HL-60/S4 treated with retinoic acid at 250 ng/mL for 4 days and 3 days (cell line): ENCODE results near the gene MYOZ2.

Experiments
- in situ Hi-C: fragments of 300-500 bp; cut with MboI; formaldehyde crosslinking; loops from 2 replicates; pipeline ENCODE4 v1.7.0; 2022; ENCODE audit warnings: low sequenced_read_pairs

MYOZ2 gene

GRCh38 chr4:119135721-119136121, at the start of gene MYOZ2:
MYOZ2 (plus strand) TSS chr4:119135832; CDS start chr4:119136526, 694 bp downstream.
- in situ Hi-C loops: no loop called here

DNA sequence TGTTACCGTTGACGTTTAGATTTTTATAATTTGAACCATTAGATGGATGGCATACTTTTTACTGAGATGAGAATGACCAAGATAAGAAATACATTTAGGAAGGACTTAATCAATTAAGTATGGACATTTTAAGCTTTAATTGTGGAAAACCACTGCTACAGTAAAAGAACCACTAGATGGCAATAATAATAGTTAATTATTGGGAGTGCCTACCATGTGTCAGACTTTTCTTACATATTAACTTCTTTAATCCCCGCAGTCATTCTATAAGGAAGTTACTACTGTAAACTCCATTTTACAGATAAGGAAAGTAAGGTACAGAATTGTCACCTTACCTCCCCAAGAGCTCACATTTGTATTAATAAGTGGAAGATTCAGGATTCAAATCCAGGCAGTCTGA, 48.5 kb upstream of the MYOZ2 start:
- in situ Hi-C loops: no loop called here

DNA sequence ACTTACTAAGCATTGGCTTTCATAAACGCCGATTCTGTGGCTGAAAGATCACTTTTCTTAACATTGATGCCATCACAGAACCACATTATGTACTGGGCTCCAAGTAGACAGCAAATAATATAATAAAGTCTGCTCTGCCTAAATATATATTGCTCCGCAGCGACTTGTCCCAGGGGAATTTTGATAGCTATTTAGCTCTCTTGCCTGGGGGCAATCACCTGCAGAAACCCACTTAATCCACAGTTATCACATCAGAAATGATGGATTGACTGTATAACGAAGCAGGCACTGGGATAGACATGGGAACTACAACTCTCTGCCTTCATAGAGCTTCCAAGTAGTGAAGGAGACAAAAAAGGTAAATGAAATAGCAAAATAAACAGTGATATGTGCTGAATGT, 48.0 kb upstream of the MYOZ2 start:
- in situ Hi-C loops: no loop called here

DNA sequence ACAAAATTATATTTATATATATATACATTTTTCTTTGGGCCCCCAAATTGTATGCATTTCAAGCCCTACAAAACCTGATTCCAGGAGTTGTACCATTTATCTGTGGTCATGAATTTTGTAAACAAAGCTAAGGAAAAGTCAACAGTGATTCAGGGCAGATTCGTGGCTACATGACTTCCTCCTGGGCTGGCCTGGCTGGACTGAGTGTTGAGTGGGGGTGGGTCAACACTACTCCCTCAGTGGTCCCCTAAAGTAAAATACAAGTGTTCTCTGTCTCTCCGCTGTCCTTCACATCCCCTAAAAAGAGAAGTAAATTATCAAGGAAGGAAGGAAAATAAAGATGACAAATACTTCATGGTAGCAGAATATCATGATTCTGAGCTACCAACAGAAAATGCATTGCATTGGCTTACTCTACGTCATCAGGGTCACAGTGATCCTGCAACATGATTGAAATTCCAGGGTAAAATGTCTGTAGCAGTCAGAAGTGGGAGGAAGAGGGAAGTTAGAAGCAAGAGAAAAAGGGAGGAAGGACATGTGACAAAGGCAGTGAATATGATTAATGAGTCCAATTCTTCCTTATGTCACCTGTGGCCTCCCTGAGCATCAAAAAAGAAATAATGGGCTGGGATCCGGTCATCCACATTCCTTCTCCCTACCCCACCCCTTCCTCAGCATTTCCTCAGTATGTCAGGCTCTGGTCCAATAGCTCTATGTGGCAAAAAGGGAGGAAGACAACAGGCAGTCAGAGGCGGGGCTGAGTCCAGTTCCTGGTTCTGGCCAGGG, 42.4 kb upstream of the MYOZ2 start:
- in situ Hi-C loops: no loop called here

DNA sequence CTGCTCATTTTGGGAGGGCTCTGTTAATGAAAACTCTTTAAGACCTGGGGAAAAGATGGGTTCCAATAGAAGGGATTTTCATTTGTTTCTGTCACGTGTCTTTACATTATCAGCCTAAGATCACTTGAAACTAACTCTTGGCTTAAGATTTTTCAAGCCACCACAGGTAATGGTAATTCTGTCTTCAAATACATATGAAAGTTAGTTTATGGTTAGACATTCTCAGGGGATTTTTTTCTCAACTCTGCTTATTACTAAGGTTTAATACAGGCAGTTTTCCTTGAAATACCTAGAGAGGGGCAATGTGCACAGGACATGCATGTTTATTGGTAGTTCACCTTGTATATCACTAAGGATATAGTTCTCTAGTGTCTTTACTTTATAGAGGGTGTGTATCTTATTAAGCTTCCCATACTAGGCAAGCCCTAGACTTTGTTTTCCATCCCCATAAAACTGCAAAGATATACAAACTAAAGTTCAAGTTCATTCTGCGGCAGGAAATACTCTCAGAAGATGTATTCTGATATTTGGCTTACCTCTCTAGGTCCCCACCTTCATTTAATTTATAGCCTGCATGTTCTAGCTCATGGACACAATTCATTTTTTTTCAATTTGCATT, 38.2 kb upstream of the MYOZ2 start:
- in situ Hi-C loops: no loop called here

DNA sequence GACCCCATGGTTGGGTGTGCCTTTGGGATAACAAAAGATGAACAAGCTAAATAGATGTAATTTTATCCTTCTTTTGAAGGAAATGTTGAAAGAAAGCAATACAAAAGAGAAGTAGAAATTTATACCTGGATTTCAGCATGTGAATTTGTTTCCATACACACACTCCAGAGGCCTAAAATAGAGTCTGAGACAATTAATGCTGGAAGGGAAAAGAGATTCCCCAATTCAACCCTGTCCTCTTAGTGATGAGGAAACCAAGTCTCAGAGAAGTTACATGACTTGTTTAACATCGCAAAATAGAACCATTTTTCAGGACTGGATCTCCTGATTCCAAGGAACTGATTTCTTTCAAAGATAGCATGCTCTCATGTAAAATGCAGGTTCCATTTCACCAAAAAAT, 37.3 kb upstream of the MYOZ2 start:
- in situ Hi-C loops: no loop called here

DNA sequence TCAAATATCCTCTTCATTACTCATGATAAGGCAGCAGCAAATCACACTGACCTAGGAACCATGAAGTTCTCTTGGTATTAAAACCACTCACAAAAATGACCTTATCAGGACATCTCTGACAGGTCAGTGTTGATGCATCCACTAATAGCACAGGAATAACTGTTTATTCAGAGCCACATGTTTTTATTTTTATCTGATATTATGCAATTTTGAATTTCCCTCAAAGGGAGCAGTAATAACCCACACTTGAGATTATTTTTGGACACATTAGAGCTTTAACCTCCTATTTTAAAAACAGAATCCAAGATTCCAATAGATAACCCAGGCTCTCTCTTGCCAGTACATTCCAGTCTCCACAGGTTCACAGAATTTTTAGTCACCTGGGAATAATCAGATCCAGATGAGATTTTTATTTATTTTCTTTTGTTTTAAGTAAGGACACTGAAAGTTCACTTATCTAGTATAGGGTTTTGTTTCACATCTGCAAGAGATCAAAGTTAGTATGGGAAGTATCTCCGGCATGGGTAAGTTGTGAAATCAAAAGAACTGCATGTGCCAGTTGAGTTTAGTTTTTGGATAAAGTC, 36.3 kb upstream of the MYOZ2 start:
- in situ Hi-C loops: no loop called here

- in situ Hi-C loops: no loop called here
Observed at GRCh38 chr4:119100655-119101054, 35.0 kb upstream of the MYOZ2 start.

DNA sequence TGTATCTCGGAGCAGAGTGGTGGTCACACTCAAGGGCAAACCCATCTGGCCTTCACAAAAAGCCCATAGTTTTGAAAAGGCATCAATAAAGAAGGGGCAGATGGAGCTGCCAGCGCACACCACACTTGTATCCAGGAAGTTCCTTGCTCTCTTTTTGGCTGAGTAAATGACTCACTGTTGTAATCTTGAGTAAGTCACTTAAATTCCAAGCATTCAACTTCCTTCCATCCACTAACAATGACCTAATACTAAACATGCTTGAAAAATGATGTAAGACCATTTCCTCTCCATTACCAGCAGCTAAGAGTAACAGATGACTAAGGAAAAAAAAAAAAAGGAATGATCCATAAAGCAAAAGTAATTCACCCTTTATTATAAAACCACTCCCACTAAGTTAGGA, 32.4 kb upstream of the MYOZ2 start:
- in situ Hi-C loops: no loop called here

DNA sequence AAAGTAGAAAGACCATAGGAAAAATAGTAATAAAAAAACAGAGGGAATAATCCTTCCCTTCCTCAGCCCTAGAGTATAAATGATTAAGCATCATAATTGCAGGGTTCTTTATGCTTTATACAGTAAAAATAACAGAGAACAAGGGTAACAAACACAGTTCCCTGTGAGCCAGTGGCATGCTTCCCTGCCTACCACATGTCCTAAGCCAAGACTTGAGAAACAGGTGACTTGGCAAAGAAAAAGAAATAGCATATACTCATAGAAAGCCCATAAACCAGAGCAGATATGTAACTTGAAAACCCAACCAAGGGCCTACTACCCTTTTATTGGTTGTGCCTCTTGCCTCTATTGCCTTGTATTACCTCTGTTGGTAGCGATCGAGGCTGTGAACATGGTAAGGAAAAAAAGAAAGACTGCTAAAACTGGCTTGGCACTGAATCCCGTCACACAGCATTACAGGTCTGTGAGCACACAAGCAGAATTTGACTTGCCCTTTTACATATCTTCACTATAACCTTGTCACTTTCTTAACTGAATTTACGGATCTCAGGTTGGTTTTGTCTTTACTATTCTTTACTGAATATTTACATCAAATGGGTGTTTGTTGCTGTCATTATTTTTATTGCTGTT, 30.9 kb upstream of the MYOZ2 start:
- in situ Hi-C loops: no loop called here

- in situ Hi-C loops: no loop called here
Observed at GRCh38 chr4:119105605-119106004, 30.0 kb upstream of the MYOZ2 start.

- in situ Hi-C loops: no loop called here
Observed at GRCh38 chr4:119106036-119107000, 29.3 kb upstream of the MYOZ2 start.

DNA sequence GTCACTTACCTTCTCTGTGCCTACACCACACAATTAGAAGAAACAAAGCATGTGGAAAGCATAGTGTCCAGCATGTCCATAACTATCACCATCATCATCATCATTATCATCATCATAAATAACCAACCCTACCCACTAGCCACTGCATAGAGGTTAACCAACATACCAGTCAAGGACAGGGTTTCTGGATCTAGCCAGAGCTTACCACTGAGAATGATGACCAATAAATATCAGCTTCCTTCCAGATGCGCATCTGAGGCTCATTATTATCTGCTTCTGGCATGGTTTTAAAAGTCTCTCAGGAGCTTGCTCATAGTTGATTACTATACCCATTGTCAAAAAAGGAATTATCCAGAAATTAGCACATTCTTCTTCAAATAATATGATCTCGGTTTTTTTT, 25.5 kb upstream of the MYOZ2 start:
- in situ Hi-C loops: no loop called here

- in situ Hi-C loops: no loop called here
Observed at GRCh38 chr4:119111296-119111695, 24.3 kb upstream of the MYOZ2 start.

DNA sequence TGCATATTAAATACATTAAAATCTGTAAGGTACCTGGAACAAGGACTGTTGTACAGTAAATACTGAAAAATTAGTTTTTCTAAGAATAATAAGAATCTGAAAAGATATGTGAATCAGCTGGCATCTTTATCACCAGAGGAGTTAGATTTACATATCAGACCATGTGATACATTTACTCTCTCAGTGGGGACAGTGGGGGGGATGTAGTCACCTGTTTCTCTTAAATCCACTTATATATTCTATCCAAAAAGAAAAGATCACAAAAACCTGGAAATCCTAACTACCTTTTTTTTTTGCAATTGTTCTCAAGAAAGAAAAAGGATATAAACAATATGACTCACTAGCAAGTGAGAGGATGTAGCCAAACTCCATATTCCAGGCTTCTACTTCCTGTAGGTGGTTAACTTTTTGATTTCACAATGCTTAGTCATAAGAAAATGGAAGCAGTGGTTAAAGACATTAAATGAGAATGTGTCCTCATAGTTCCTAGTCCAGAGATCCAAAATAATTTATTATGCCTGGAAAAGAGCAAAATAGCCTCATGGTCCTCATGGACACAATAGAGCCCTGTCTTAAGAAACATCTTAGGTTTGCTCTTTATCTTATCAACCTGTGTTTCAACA, 22.5 kb upstream of the MYOZ2 start:
- in situ Hi-C loops: no loop called here

DNA sequence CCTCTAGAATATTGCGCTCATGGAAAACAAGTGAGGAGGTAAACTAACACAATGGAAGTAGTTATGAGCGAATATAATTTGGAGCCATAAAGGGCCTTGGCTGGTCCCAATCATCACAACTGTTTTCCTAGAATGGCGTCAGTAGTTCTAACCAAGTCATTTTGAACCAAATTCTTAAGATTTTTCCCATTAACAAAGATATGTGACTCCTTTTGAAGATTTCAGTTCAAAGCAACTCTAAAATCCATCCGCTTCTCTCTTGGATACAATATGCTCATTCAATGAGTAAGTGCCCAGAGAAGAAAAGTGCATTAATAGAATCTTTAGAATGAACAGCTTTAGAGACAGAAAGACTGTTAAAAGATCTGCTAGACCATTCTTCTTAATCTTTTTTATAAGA, 19.6 kb upstream of the MYOZ2 start:
- in situ Hi-C loops: no loop called here

GRCh38 chr4:119116925-119117900, 18.4 kb upstream of the MYOZ2 start:
- in situ Hi-C loops: no loop called here

DNA sequence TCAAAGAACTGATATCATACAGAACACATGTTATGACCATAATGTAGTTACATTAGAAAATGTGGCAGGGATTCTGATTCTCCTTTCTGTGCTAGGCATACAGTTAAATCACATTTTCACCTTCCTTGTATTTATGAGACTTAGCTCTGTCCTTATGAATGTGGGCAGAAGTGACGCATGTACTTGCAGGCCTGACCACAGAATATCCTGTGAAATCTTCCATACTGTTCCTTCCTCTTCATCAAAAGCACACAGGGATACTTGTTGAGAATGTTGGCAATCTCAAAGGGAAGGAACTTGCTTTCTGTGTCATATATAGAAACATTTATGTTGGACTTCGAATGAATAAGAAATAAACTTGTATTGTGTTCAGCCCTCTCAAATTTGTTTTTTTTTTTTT, 17.2 kb upstream of the MYOZ2 start:
- in situ Hi-C loops: no loop called here

DNA sequence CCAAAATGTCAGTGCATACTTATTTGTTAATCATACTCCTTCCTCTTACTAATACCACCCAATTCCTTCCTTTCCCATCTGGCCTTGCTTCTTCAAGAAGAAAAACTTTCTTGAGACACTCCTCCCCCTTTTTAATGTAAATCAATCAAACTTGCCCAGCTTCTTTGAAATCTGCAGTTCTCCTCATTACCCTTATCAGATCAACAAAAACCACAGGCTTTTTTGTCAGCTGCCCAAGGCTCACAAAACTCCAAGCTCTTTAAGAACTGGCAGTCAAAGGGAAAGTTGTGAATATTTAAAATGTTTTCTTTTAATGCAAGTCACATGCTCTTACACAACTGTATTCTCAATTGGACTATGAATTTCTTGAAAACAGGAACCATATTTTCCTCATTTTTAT, 11.3 kb upstream of the MYOZ2 start:
- in situ Hi-C loops: no loop called here
